CD1c-positive myeloid dendritic cell (primary cell): ENCODE results near the gene CDH4.

ENCODE experiments used
- DNase-seq: peaks from one replicate; pipeline ENCODE4 v3.0.0-alpha.2; 2016; ENCODE audit errors: extremely low spot score

CDH4 gene

DNA sequence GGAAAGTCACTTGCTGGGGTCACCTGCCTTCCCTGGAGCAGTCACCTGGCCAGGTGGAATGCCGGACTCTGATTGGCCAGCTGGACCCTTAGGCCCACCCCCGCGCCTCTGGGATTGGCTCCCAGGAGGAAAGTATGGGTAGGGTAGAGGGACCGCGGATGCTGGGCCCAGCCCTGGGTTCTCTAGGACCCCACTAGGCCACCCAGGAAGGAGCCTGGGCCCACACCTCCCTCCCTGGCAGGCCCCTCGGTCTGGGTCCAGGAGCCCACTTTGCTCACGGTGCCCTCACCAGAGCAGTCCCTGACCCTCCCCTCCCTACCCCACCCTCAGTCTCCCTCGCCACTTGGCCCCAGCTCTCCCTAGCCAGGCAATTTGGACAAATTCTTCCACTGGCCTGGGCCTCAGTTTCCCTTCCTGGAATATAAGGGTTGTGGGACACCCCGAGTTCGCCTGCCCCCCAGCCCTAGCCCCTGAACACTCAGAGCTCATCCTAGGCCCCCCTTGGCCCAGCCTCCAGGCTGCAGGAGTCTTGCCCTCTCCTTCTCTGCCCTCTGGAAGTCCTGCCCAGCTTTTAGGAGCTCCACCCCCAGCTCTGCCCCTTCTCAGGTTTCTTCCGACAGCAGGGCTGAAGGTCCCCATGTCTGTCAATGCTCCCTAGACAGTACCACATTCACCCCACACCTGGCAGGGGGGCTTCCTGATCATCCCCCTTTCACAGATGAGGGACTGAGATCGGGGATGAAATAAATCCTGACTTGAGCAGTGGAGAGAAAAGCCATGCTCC lies 514.0 kb downstream of the CDH4 start:
- DNase-seq: no peak

DNA sequence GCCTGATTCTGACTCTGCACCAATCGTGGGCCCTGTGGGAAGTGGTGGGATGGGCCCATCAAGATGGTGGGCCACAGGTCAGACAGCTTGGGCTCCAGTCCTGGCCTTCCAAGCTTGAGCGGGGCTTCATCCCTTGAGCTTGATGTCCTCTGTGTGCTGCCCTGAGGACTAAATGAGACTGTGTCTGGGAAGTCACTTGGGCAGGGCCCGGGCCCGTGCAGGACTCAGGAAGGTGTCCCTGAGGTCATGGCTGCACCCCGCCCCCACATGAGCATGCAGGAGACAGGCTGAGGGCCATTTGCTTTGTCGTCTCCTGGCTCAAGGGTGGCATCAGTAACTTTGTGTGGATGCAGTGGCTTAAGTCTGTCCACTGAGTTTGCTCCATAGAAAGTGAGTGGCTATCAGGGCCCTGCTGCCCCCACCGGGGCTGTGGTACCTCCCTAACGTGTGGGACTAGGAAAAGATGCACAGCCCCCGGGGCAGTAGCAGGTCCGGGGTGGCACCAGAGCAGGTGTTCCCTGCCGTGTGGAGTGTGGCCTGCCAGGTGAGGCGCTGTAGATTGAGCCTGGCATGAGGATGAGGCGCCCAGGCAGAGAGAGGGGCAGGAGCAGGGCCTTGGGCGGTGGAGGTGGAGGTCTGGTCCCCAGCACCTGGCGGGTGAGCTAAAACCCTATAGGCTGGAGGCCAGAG lies 515.0 kb downstream of the CDH4 start:
- no peak for DNase-seq

DNA sequence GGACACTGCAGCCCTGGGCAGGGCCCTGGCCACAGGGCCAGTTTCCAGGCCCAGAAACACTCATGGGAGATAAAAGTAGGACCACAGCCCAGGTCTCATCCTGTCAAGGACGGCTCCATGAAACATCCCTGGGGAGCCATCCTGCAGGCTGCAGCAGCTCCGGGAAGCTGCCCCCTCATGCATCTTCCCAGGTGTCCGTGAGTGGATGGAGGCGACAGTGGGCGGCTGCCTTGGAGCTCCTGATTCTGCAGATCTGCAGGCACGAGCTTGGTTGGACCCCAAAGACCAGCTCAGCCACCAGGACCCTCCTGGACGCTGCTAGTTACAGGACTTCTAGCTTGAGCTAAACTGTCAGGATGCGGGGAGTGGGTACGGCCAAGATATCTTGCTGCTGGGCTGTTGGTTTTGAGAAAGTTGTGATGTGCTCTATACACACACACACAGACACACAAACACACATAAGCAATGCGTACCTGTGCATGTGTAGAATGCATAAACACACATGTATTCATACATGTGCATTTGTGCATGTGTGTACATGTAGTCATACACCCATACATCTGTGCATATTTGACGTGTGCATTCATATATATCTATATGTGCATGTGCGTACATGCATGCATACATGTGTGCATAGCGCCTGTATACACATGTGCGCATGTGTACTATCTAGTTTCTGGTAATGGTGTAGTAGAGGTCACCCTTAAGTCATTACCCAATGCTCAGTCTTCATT lies 515.9 kb downstream of the CDH4 start:
- DNase-seq: no peak

DNA sequence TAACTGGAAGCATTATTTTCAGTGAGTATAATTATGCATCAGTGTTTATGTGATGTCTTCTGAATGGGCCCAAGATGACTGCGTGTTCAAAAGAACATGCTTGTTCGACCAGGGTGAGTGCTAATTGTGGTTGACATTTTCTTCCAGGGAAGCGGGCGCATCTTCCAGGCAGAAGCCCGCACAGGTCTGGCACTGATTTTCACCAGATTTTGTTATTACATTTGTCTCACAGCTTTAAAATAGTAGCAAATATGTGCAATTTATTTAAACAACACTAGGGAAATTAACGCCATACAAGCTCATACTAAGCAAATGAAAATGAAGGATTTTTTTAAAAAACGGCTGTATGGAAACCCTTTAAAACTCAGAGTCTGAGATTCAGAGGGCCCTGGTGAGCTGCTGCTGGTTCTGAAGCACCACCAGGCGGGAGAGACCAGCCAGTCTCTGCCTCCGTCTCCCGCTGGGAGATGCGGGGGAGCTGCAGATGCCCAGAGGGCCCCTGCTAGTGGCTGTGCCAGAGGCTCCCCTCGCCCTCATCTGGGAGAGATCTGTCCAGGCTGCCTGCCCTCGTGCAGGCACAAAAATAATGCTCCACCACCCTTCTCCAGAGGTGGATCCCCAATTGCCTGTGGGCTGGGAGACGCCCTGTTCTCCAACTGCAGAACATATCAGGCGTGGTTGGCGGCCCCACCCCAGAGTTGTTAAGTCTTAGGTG lies 516.7 kb downstream of the CDH4 start:
- no peak for DNase-seq

DNA sequence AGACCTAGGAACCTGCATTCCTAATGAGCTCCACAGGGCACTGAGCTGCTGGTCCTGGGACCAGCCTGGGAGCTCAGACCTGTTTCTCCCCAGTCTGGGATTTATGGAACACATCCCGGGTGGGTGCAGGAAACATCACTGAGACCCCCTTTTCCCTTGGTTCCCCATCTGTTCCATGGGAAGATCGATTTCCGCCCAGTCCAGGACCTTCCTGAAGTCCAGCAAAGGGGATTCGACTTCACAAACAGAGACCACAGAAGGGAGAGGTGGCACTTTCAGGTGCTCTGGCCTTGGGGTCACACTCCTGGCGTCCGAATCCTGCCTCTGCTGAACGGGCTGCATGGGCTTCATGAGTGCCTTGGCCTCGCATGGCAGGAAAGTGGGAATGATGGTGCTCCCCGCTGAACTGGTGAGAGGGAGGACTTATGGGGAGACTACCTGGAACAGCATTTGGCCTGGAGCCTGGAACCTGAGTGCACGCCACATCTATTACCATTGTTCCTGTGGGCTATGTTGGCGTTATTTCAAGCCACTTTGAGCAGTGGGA lies 517.3 kb downstream of the CDH4 start:
- DNase-seq: no peak

DNA sequence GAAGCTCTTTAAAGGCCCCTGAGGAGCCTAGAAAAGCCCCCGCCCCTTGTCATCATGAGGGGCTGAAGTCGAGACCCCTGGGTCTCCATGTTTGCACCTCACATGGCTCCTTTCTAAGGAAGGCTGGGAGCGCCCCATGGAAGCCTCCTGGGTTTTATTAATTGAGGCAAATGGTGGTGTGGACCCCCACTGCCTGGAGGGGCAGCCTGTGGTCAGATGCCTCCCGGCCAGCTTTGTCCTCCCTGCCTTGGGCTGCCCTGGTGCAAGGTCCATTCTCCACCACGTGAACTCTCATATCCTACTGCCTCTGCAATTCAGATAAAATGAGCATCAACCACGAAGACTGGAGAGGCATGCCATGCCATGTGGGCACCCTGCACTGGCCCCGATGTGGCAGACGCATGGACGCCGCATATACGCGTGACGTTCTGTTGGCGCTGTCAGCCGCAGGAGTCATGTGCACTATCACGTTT lies 518.1 kb downstream of the CDH4 start:
- no peak for DNase-seq

DNA sequence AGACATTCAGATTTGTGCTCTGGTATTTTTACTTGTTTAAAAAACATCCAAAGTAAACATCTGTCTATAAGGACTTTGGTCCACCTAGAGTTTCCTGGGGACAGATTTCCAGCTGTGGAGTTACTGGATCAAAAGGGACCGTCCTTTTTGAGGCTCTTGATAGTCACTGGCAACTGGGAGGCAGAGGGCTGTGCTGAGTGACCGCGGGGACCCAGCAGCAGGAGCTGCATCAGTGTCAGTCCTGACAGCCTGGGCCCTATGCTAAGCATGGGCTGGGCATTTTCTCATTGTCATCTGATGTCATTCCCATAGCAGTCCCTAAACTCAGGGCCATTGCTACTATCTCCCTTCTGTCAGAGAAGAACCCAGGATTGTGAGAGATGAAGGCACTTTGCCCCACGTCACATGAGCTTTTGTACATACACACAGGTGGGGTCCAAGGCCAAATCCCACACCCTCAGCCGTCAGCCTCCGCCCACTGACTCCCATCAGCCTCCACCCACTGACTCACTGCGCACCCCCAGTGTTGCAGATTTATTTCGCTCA lies 519.8 kb downstream of the CDH4 start:
- no peak for DNase-seq

DNA sequence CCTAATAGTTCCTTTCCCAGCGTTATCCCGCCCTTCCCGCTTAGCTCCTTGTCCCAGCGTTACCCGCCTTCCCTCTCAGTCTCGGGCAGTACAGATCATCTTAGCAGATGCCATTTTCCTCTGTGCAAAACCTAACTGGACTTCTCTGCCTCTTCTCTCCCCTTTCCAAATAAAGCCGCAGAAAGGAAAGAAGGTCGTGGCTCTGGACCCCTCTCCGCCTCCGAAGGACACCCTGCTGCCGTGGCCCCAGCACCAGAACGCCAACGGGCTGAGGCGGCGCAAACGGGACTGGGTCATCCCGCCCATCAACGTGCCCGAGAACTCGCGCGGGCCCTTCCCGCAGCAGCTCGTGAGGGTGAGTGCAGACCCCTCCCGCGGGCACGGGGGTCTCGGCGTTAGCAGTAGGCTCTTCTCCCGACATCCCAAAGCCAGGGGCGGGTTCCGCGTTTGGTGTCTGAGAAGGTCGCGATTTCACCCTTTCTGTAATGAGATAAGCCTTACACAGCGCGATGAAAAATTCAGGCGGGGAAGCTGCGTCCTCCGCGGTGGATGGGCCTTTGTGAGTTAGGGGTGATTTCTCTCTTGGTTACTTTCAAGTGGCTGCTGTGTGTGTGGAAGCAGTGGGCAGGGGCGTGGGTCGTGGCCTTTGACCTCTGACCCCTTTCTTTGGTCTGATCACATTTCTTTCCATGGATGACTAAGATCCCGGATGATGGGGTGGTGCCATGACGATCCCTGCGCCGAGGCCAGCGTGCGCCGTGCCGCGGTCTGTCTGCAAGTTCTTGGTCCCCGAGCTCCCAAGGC lies 521.0 kb downstream of the CDH4 start:
- no peak for DNase-seq

DNA sequence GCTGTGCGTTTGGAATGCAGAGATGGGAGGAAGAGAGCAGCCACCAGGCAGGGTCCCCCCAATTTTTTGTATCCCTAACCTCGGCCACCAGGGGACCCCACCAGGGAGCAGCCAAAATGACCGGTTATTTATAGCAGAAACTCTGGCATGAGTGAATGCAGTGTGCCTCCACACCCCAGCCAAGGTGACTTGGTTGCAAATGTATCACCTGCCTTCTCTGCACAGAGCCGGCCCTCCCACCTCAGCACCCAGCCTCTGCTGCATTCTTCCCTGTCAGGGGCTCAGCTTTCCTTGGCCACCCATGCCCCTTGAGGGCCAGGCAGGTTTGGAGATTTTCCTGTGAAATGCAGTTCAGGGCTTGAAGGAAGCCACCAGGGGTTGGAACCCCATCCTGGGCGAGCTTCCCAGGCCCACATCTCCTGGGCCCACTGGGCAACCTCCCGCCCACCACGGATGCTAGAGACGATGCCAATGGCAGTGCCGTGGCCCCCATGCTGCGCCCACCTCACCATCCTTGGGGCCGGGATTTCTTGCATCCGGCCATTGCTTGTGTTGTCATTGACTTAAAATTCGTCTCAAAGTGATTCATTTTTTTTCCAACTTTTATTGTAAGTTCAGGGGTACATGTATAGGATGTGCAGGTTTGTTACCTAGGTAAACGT lies 522.0 kb downstream of the CDH4 start:
- no peak for DNase-seq

DNA sequence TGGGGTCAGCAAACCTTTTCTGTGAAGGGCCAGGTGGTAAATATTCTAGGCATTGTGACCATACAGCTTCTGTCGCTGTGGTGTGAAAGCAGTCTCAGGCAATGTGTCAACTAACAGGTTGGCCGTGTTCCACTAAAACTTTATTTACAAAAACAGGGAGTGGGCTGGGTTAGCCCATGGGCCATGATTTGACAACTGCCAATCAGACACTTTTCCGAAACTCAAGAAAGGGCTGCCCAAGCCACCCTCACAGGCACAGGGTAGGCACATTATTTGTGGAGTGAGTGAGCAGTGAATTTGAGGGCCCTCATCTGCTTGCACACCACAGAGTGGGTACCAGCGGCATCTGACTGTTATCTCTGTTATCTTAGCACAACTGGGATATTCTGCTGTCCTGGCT lies 523.4 kb downstream of the CDH4 start:
- no peak for DNase-seq

DNA sequence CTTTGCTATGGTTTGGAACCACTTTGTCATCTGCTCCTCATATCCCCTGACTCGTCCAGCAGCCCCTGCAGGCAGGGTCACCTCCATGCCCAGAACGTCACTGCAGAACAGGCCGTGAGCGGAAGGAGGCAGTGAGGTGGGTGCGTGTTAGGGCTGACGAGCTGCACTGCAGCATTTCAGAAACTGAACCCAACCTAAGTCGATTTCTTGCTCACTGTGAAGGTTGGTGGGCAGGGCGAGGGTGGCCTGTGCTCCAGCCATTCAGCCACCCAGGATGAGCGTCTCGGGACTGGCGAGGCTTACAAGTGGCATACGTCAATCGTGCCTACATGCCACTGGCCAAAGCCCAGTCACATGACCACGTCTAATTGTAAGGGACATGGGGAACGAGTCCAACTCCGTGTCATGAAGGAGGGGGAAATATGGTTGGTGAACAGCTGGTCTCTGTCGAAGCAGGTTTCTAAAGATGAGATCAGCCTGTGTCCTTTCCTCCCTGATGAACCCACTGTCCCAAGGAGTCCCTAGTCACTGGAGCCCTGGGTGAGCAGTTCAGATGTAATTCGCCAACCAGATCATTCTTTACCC lies 524.5 kb downstream of the CDH4 start:
- no peak for DNase-seq

DNA sequence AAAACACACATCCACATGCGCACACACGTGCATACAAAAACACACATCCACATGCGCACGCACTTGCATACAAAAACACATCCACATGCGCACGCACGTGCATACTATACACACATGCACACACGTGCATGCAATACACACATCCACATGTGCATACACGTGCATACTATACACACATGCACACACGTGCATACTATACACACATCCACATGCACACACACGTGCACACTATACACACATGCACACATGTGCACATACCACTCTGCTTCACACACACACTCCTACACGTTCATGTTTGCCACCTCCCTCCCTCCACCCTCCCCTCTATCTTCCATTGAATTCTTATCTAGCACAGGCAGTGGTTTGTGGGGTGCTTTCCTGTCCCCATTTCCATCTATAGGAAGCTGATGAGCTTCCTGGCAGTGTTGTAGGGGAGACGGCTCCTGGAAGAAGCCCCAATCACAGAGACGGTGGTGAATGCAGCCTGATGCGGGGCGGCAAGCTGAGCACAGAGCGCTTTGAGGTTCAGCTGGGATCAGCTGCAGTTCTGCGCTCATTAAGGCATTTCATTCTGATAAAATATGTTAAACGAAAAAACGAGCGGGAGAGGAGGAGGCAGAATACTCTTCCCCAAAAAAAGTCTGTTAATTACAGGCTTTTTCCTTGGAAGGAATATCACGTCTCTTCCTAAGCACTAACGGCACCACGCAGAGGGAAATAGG lies 525.9 kb downstream of the CDH4 start:
- no peak for DNase-seq

DNA sequence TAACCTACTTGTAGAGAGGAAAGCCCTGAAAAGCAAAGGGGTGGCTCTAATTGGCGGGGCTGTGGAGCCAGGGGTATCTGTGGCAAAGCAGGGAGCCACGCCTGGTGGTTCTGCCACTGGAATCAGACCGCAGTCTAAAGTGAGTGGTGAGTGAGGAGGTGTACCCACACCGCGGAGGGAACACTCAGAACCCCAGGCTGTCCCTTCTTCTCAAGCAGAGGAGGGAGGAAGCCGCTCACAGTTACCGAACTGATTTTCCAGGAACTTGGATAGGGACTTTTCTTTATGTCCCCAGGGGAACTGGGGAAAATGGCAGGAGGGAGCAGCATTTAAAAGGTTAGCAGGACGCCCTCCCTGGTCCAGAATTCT lies 526.4 kb downstream of the CDH4 start:
- no peak for DNase-seq

DNA sequence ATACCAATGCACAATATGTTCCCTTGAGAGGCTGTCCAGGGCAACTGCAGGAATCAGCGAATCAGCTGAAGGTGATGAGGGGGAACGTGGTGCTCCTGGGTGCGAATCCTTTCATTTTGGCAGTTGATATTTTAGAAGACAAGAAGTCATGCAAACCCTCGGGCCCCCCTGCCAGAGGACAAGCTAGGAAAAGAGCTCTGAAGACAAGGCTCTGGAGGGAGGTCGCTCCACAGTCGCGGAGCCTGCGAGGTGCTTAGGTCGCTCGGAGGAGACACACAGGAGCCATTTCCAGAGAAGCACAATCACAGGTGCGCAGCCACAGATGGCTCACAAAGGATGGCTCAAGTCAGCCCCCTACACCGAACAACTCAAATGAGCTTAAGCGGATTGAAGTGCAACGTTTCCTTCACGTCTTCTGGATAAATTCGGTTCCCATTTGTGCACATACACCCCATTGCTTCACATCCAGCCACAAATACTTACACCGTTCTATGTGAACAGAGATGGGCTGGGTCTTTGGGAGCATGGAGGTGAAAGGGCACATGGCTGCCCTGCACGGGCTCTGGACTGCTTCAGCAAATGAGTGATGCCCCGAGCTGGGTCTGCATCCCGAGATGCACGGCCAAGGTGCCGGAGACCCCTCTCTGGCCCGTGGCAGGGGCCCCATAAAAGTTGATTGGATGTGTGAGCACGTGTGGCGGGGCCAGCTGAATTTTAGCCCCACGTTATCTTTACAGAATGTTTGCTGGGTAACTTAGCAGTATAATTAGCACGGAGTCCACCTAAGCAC lies 527.3 kb downstream of the CDH4 start:
- no peak for DNase-seq

DNA sequence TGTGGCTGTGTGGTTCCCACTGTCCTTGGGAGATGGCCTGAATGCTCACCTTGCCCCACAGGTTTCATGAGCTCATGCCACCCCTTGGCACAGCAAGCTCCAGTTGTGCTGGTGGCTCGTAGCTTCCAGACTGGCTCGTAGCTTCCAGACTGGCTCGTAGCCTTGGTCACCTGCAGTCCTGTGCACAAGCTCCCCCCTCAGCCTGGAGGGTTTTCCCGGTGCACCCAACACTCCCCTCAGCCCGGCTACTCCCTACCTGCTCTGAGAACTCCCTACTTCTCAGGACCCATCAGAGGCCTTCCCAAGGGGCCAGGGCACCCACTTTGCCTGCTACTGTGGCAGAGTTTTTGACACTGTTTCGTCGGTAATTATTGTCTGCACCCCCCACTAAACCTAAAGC lies 528.0 kb downstream of the CDH4 start:
- no peak for DNase-seq

DNA sequence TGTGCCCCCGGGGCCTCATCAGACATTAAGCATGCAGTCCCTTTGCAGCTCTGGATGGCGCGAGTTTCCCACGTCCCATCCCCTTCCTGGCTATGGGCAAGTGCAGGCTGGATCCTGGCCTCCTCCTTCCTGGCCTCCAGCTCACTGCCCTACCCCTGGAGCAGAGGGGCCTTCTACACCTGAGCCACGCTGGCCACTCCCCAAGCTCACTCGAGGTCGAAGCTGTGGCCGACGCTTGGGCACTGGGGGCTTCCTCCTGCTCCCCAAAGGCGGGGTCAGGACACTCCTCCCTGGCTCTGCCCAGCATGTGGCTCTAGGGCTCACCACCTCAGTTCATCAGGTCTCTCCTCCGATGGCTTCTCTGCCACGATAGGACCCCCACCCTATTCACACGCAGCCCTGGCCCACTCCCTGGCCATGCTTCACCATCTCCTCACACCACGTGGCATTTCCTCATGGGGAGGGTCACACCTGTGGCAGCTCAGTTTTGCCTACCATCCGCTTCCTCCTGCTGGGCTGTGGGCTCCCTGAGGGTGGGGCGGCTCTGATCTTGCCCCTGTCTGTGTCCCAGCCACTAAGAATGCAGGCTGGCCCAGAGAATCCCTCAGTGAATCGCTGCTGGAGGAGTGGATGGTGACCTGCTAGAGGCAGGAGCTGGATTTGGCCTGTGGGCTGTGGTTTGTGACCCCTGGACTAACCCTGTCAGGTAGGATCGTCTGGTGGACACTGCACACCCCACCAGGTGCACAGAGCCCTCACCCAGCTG lies 532.9 kb downstream of the CDH4 start:
- no peak for DNase-seq

DNA sequence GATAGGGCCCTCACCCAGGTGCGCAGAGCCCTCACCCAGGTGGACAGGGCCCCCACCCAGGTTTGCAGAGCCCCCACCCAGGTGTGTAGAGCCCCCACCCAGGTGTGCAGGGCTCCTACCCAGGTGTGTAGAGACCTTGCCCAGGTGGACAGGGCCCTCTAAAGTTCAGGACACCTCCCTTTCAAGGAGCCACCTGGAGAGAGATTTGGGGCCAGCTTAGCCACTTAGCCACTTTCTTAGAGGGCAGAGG lies 533.4 kb downstream of the CDH4 start:
- no peak for DNase-seq

DNA sequence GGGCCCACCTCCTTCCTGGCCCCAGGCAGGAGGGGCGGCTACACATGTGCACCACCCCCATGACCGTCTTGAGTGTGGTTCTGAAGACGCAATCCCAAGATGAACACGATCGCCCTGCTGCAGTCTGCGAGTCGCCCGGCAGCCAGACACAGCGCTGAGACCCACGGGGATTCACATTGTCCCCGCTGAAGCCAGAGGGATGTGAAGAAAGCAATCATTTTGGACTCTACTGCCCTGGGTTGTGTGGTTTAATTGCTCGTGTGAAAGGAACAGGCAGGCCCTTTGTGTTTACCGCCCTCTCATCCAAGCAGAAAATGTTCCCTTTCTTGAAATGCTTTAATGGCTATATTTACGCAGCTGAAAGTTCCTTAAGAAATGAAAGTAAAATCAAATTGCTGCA lies 534.2 kb downstream of the CDH4 start:
- DNase-seq: no peak
